ENCODE results near the gene MAPRE3.

Gene MAPRE3

DNA sequence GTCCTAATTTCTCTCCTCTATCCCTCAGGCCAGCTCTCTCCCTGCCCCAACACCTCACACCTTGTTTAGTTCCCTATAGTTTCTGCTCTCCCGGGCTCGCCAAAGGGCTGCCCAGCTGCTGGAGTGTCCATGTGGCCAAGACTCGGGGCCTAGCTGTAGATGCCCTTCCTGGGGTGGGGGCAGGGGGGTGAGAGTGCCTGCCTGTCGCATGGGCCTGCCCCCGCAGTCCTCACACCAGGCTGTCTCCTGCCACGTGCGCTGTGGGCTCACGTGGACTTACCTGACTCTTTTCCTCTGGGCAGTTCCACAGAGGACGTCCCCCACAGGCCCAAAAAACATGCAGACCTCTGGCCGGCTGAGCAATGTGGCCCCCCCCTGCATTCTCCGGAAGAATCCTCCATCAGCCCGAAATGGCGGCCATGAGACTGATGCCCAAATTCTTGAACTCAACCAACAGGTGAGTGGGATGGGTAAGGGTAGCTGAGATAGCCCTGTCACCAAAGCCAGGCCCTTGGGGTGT is 54.9 kb downstream of the MAPRE3 start:
- DNase-seq (ENCODE audit: low spot score), result no peak
- CTCF ChIA-PET, result interaction anchor here (0.6 to 1.5 kb wide), 5 partner anchors 64 to 179 kb away, joined by 3 to 7 read pairs (median 4); no protein-coding TSS in a partner anchor
- POLR2A ChIA-PET (ENCODE audit: low non-redundant PET), result no interaction called here
- TF ChIP-seq CTCF (conservative IDR thresholded peaks at IDR 0.05; ENCODE audit: low read depth), result no peak
- H3K27ac ChIP-seq, result no peak overlapping the region

- POLR2A ChIA-PET (ENCODE audit: low non-redundant PET), result no interaction called here
- CTCF ChIA-PET, result interaction anchor here (0.6 to 1.5 kb wide), 4 partner anchors 9 to 672 kb away, joined by 4 to 10 read pairs (median 6); no protein-coding TSS in a partner anchor
These were observed 55.7 kb downstream of the MAPRE3 start for GRCh38 chr2:27025861-27026851.

GRCh38 chr2:27027211-27027651 is 56.8 kb downstream of the MAPRE3 start:
- ChIA-PET CTCF (interaction anchor here (0.6 to 1.4 kb wide), 2 partner anchors 66 to 671 kb away, joined by 4 to 5 read pairs; no protein-coding TSS in a partner anchor), POLR2A (ENCODE audit: low non-redundant PET) (interaction anchor here (0.5 kb wide), 1 partner anchor 21 kb away, joined by 6 read pairs; no protein-coding TSS in a partner anchor)
- no peak for TF ChIP-seq CTCF (conservative IDR thresholded peaks at IDR 0.05; ENCODE audit: low read depth)
- H3K27ac ChIP-seq, result no peak overlapping the region
- DNase-seq (ENCODE audit: low spot score), result no peak

More at GRCh38 chr2:27025861-27026851, 55.7 kb downstream of the MAPRE3 start:
- no peak for DNase-seq (ENCODE audit: low spot score)
- no peak for TF ChIP-seq CTCF (conservative IDR thresholded peaks at IDR 0.05; ENCODE audit: low read depth)
- no peak overlapping the region for H3K27ac ChIP-seq

DNA sequence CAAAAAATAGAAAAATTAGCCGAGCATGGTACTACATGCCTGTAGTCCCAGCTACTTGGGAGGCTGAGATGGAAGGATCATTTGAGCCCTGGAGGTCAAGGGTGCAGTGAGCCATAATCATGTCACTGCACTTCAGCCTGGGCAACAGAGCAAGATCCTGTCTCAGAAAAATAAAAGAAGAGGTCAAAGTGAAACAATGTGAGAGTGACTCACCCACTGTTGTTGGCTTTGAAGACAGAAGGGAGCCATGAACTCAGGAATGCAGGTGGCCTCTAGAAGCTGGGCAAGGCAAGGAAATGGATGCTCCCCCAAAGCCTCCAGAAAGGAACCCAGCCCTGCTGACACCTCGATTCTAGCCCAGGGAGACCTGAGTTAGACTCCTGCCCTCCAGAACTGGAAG is 58.6 kb downstream of the MAPRE3 start:
- no peak for DNase-seq (ENCODE audit: low spot score)
- ChIA-PET POLR2A (ENCODE audit: low non-redundant PET) (no interaction called here), CTCF (interaction anchor here (1.0 kb wide), 1 partner anchor 183 kb away, joined by 9 read pairs; no protein-coding TSS in a partner anchor)
- no peak for TF ChIP-seq CTCF (conservative IDR thresholded peaks at IDR 0.05; ENCODE audit: low read depth)
- no peak overlapping the region for H3K27ac ChIP-seq

- POLR2A ChIA-PET (ENCODE audit: low non-redundant PET), result interaction anchor here (0.8 to 0.9 kb wide), 2 partner anchors 19 kb away, joined by 3 read pairs; partner anchors contain the start of gene AGBL5
- CTCF ChIA-PET, result interaction anchor here (2.3 kb wide), 1 partner anchor 16 kb away, joined by 5 read pairs; no protein-coding TSS in a partner anchor
- peak within 1 kb of the TSS; percentile 67 for H3K27ac ChIP-seq
- peak; percentile 92 for DNase-seq (ENCODE audit: low spot score)
- TF ChIP-seq CTCF (conservative IDR thresholded peaks at IDR 0.05; ENCODE audit: low read depth), result no peak
These were observed 62.2 kb downstream of the MAPRE3 start, which contains the start of gene TMEM214 for GRCh38 chr2:27032495-27033252. TMEM214 (plus strand) TSS chr2:27032965; CDS start chr2:27033016, 51 bp downstream.

All from RWPE1 (cell line).